Neural crest cell (in vitro differentiated cells): ENCODE results near the gene P2RX2. TPM values are rescaled to one million over a fixed set of nuclear protein-coding genes. Genes with fewer than 3 reads are reported as not detected.

ENCODE experiments used
- DNase-seq: peaks from one replicate; pipeline ENCODE4 v3.0.0; 2021; ENCODE audit warnings: low read depth, mixed read lengths, low spot score
- H3K27ac Mint-ChIP-seq: one replicate; pipeline ENCODE4 v1.8.0; 2021; ENCODE audit warnings: mild to moderate bottlenecking, mixed read lengths; ENCODE audit not compliant: unreplicated experiment
- H3K27me3 Mint-ChIP-seq: 2 replicates; pipeline ENCODE4 v1.8.0; 2021; ENCODE audit warnings: low read depth, mild to moderate bottlenecking, mixed read lengths
- H3K36me3 Mint-ChIP-seq: 2 replicates; pipeline ENCODE4 v1.8.0; 2021; ENCODE audit warnings: low read depth, mild to moderate bottlenecking, mixed read lengths
- H3K4me1 Mint-ChIP-seq: 2 replicates; pipeline ENCODE4 v1.8.0; 2021; ENCODE audit warnings: mixed read lengths
- H3K4me3 Mint-ChIP-seq: one replicate; pipeline ENCODE4 v1.8.0; 2021; ENCODE audit warnings: mild to moderate bottlenecking, mixed read lengths
- H3K9me3 Mint-ChIP-seq: 2 replicates; pipeline ENCODE4 v1.8.0; 2021; ENCODE audit warnings: mixed read lengths
- total RNA-seq: library from RNA; stranded (reverse); gene quantifications from 2 replicates; pipeline ENCODE4 v1.2.1, GENCODE V29; 2021
- TF ChIP-seq, protein P1 (sequence below): fragments of 200-600 bp; sonication (generic); conservative IDR thresholded peaks from 2 replicates; pipeline ENCODE4 v1.5.0; 2021; ENCODE audit warnings: antibody characterized with exemption, mild to moderate bottlenecking

P2RX2 gene
- total RNA-seq, 1 donor from 2014 or later = not detected

DNA sequence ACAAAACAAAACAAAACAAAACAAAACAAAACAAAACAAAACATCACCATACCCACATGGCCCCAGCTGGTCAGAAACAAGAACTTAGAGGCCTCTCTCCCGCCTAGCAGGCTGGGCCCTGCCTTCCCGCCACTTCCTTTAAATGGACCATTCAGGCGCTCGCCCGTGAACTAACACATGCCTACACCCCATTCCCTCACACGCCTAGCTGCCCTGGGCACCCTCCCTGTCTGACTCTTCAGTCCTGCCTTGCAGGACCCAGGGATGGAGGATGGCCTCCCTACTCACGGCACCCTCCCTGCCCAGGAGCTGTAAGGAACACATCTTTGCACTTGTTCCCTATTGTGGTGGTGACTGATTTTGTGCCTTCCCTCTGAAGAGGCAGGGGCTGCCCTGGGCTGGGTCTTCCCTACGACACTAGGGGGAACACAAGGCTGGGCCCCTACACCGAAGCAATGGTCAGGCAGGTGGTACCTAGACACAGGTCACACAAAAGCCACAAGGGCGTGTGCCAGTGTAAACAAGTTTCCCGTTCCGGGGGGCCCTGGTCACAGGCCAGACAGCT, 21.5 kb downstream of the P2RX2 start:
- Mint-ChIP-seq H3K27me3 (no peaks in the 10 kb centered on the region), H3K27ac (no peak overlapping the region), H3K4me1 (no peaks in the 10 kb centered on the region), H3K9me3 (no peaks in the 10 kb centered on the region), H3K4me3 (no peak overlapping the region), H3K36me3 (peaks cover 29% of the 10 kb centered on the region)
- no peak for DNase-seq
- TF ChIP-seq, protein P1, sequence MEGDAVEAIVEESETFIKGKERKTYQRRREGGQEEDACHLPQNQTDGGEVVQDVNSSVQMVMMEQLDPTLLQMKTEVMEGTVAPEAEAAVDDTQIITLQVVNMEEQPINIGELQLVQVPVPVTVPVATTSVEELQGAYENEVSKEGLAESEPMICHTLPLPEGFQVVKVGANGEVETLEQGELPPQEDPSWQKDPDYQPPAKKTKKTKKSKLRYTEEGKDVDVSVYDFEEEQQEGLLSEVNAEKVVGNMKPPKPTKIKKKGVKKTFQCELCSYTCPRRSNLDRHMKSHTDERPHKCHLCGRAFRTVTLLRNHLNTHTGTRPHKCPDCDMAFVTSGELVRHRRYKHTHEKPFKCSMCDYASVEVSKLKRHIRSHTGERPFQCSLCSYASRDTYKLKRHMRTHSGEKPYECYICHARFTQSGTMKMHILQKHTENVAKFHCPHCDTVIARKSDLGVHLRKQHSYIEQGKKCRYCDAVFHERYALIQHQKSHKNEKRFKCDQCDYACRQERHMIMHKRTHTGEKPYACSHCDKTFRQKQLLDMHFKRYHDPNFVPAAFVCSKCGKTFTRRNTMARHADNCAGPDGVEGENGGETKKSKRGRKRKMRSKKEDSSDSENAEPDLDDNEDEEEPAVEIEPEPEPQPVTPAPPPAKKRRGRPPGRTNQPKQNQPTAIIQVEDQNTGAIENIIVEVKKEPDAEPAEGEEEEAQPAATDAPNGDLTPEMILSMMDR = no peak

DNA sequence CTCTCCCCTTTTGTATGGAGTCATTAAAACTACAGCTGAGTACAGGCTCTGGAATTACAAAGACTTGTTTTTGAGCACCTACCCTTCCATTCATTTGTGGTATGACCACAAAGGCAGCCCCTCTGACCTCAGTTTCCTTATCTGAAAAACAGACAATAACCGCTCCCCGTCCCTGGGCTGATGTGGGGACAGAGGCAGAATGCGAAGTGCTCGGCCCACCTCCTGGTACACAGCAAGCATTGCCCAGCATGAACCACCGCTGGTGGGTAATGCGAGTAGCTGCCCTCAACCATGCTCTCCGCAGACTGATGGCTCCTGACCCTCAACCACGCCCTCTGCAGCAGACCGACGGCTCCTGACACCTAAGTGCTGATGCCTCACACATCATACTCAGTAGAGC, 22.4 kb downstream of the P2RX2 start:
- Mint-ChIP-seq H3K27ac (no peak overlapping the region), H3K36me3 (peaks cover 26% of the 10 kb centered on the region), H3K4me1 (no peaks in the 10 kb centered on the region), H3K4me3 (no peak overlapping the region), H3K27me3 (no peaks in the 10 kb centered on the region), H3K9me3 (no peaks in the 10 kb centered on the region)
- no peak for DNase-seq
- TF ChIP-seq, protein P1 = no peak

DNA sequence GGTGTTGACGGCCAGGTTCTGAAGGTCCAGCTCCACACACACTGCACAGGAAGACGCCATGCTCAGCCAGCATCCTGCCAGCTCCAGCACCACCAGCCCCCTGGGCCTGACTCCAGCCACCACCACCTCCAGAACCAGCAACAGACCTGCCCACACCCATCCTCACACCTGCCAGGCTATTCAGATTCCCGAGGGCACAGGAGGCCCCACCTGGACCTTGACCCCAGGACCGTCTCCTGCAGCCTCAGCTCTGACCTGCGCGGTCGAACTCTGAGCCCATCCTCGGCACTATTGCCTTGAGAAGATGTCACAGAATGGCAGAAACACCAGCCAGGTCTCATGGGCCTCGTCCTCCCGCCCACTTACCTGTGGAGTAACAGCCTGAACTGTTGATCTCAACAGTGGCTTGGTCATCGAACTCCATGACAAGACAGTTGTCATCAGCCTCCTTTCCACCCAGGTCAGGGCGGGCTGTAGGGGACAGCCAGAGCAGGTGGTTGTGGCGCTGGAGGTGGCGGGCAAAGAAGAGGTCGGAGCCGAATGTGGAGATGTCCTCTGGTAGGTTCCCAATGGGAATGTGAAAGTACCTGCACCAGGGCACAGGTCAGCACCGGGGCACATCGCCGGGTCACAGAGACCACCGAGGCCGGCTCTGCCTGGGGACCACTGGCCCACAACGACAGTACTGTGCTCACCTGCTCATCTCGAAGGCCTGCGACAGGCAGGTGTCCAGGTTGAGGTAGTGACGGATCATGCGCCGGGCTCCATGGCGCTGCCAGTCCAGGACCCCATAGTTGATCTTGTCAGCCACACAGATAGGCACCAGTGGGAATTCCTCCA, 23.5 kb downstream of the P2RX2 start:
- H3K27ac Mint-ChIP-seq = no peak overlapping the region
- no peaks in the 10 kb centered on the region for H3K27me3 Mint-ChIP-seq
- no peak overlapping the region for H3K4me3 Mint-ChIP-seq
- H3K36me3 Mint-ChIP-seq = peaks cover 27% of the 10 kb centered on the region
- H3K9me3 Mint-ChIP-seq = no peaks in the 10 kb centered on the region
- DNase-seq = no peak
- H3K4me1 Mint-ChIP-seq = no peaks in the 10 kb centered on the region
- TF ChIP-seq, protein P1 = no peak

DNA sequence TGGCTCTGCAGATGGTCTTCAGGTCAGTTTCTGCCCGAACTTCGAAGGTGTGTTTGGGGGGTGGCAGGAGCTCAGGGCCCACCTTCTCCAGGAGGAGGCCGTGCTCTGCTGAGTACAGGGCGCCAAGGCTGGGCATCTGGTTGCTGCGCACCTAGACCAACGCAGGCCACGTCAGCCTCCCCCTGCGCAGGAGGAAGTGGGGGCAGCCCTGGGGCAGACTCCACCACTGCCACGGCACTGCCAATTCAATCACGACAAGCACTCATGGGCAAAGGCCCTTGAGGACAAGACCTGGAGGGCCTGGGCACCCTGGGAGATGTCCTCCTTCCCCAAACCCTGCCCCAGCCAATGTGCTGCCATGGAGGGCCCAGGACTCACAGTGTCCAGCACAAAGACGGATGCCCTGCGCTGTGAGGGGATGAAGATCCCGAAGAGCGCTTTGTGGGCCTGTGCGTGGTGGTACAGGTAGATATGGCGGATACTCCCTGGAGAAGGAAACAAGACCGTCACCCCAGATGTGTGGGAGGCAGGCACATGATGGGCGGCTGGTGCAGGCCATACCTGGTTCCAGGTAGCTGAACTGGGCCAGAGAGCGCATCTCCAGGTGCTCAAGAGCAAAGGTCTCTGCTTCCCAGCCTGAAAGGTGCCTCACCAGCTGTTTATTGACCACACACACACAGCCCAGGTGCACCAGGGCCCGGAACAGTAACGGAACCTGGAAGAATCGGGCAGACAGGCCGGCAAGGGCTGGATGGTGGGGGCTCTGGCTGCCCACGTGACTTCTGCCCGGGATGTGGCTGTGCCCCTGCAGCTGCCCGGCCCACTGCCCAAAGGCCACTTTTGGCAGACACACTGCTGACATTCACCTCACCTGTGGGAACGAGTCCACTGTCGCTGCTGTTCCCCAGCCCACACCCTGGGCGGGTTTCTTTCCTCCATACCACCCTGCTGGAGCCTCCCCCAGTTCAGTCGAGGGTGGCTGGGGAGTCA, 24.6 kb downstream of the P2RX2 start:
- Mint-ChIP-seq H3K4me3 (no peak overlapping the region), H3K36me3 (peaks cover 28% of the 10 kb centered on the region), H3K4me1 (no peaks in the 10 kb centered on the region), H3K27ac (no peak overlapping the region), H3K27me3 (no peaks in the 10 kb centered on the region), H3K9me3 (no peaks in the 10 kb centered on the region)
- TF ChIP-seq, protein P1 = no peak
- DNase-seq = no peak

DNA sequence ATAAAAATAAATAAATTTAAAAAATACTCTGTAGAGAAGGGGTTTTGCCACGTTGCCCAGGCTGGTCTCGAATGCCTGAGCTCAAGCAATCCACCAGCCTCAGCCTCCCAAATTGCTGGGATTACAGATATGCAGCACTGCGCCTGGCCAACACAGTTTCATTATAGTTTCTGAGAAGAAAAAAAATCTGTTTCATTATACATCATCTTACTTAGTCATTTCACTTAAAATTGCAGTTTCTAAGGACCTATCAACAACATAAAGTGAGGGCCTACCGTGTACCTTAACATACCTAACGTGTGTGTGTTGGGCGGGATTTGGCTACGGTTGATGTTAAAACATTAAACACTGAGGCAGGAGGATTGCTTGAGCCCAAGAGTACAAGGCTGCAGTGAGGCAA, 28.3 kb downstream of the P2RX2 start:
- no peak overlapping the region for H3K4me3 Mint-ChIP-seq
- TF ChIP-seq, protein P1 = no peak
- H3K27me3 Mint-ChIP-seq = no peaks in the 10 kb centered on the region
- H3K27ac Mint-ChIP-seq = no peak overlapping the region
- no peaks in the 10 kb centered on the region for H3K9me3 Mint-ChIP-seq
- no peaks in the 10 kb centered on the region for H3K4me1 Mint-ChIP-seq
- no peak for DNase-seq
- peaks cover 23% of the 10 kb centered on the region for H3K36me3 Mint-ChIP-seq
